GM19397 (cell line): Measurements from ENCODE around the gene ZNF530.
A peak's percentile ranks its signal among the peaks of the same experiment; 100 is the strongest.

Source experiments
- ATAC-seq: cut with Tn5 transposase; IDR thresholded peaks from one replicate; pipeline ENCODE4 v1.9.1; 2021; ENCODE audit warnings: mild to moderate bottlenecking, moderate library complexity; ENCODE audit not compliant: unreplicated experiment

The ZNF530 gene

GRCh38 chr19:57613941-57614743 lies 14.5 kb downstream of the ZNF530 start, which contains the start of gene ZNF134:
Gene ZNF134, plus strand, starts transcription at chr19:57614242. Its CDS starts 5,227 bp downstream, at chr19:57619469.
- ATAC-seq, result peak; percentile 99

DNA sequence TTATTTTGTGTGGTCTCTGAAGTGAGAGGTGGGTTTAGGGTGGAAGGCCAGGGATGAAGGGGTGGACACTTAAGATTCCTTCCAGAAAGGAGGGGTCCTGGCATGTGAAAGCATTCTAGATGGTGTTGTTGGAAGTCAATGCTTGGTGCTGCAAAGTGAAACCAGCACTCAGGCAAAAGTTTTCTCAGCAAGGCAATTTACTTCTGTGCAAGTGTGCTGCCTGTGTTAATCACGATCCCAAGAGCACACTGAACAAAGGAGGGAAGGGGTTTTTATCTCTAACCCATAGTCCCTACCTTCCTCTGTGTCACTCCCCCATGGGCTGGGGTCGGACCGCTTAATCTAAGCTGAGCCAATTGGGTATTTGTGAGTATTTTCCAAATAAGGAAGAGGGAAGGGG lies 15.7 kb downstream of the ZNF530 start:
- no peak for ATAC-seq

- ATAC-seq, result no peak
These were observed 21.1 kb downstream of the ZNF530 start for GRCh38 chr19:57620673-57621348.

DNA sequence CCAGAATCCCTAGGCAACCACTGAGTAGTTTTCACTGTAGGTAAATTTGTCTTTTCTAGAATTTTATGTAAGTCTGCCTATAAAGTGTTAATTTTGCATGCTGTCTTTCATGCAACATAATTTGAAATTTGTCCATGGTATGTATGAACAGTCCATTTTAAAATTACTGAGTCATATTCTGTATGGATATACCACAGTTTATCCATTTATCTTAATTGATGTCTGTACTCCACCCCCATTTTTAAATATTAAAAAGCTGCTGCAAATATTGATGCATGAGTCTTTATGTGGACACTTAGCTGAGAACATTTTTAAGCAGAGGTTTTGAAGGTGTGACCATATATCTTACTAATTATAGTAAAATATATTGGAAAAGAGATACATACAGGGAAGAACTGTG lies 23.4 kb downstream of the ZNF530 start:
- ATAC-seq, result no peak

DNA sequence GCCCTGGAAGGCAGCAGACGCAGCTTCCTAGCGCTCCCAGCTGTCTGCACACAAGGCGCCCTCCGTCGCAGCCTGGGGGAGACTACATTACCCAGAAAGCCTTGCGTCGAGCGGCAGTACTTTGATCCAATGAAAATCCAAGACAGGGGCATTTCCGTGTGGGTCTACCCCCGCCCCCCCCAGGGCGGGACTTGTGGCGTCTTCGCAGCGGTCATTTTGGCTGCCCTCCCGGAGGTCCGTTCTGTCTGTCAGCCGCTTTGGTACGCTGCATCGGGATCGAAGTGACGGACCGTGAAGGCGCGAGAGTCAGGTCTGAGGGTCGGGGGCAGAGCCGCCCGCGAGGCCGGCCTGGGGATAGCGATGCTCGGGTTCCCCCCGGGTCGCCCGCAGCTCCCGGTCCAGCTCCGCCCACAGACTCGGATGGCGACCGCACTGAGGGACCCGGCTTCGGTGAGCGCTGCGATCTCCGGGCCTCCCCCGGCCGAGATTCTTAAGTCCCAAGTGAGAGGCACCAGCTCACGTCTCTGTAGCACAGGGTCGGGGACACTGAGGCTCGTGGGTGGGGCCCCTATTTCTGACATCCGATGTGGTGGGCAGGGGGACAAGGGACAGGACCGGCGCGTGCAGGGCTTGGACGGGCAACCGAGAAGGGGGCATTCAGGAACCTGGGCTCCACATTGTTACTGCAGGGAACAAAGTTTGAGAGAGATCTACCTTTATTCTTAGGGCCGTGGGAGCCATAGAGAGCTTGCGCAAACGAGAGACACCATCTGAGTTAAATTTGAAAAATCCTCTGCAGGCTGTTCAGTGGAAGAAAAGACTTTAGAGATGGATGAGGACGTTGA lies 33.5 kb downstream of the ZNF530 start, which contains the start of gene ZNF211:
Gene ZNF211 (plus strand): TSS at position 182 of the 845 bp plus-strand sequence. CDS start 179 bp downstream, at position 361.
- ATAC-seq, result peak; percentile 97

DNA sequence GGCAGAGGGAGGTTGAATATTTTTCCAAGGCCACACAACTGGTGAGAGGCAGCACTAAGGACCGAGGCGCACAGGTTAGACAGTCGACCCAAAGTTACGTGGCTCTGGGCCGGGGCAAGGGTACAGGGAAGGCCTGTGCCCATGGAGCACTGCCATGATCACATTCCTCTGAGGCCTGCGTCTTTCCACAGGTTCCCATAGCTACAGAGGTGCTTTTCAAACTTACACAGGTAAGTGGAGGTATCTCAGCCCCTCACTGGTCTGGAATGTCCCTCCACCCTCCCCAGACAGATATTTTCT lies 34.1 kb downstream of the ZNF530 start:
- ATAC-seq, result no peak

DNA sequence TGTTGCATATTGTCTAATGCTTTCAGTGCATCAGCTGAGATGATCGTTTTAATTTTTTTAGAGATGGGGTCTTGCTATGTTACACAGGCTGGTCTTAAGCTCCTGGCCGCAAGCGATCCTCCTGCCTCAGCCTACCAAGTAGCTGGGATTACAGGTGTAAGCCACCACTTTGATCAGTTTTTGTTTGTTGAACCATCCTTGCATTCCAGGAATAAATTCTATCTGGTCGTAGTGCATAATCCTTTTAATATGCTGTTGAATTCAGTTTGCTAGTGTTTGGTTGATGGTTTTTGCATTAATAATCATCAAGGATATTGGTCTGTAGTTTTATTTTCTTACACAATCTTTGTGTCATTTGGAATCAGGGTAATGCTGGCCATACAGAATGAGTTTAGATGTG lies 37.7 kb downstream of the ZNF530 start:
- ATAC-seq, result no peak

DNA sequence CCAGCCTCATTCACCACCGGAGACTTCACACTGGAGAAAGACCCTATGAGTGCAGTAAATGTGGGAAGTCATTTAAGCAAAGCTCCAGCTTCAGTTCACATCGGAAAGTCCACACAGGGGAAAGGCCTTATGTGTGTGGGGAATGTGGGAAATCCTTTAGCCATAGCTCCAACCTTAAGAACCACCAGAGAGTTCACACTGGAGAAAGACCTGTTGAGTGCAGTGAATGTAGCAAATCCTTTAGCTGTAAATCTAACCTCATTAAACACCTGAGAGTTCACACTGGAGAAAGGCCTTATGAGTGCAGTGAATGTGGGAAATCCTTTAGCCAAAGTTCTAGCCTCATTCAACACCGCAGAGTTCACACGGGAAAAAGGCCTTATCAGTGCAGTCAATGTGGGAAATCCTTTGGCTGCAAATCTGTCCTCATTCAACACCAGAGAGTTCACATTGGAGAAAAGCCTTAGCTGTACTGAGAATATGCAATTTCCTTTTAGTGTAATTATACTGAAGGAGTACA lies 42.1 kb downstream of the ZNF530 start:
- no peak for ATAC-seq

- no peak for ATAC-seq
These were observed 42.8 kb downstream of the ZNF530 start for GRCh38 chr19:57642396-57643046.

- no peak for ATAC-seq
These were observed 44.0 kb downstream of the ZNF530 start for GRCh38 chr19:57643734-57644133.

DNA sequence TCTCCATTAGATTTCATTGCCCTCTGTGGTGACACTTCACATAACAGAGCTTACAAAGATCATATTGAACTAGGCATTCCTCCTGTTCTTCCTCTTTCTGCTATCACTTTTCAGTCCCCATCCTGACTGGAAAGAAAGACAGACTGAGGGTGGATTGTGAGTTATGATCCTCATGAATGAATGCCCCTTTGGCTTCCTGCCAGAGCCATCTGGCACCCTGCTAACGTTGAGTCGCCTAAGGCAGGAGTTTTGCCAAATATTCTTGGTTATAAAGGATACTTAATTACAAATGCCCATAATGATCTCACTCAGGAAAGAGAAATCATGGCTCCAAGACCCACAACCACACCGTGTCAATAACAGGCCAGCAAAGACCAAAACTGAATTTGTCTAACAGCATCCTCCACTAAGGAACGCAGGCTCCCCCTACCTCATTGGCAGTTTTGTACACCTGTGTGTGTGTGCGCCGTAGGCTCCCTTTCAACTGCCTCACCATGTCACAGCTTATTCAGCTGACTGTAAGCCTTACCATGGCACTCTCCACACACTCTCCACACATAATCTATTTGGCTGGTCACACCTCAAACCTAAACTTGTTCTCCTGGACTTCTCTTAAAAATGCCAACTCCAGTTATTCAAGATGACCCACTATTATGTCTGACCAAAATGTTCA lies 48.8 kb downstream of the ZNF530 start:
- no peak for ATAC-seq

GRCh38 chr19:57651654-57651996 lies 51.9 kb downstream of the ZNF530 start:
- no peak for ATAC-seq

DNA sequence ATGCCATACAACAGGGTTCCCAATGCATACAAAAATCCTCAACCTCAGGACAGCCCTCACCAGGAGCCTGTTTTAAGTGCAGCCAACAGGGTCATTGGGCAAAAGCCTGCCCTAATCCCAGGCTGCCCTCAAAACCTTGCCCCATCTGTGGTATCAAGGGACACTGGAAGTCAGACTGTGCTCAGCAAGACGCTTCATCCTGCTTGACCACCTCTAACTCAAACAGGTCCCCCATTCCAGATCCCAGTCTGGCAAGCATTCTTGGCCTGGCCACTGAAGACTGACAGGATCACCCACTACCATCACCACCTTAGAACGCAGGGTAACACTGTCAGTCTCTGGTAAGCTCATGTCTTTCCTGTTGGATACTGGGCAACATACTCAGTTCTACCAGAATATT lies 54.0 kb downstream of the ZNF530 start:
- no peak for ATAC-seq

DNA sequence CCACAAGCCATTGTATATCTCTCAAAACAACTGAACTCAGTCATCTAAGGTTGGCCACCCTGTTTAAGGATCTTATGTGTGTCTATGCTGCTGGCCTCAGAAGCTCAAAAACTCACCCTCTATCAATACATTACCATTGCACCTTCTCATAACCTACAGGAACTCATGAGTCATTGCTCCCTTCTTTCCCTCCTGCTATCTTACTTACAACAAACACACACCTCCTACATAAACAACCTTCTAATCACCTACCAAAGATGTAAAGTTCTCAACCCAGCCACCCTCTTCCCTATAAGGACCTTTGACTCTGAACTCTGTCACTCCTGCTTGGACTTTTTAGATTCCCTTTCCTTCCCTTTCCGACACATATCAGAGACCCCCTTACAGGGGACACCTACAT lies 55.8 kb downstream of the ZNF530 start:
- ATAC-seq, result no peak

GRCh38 chr19:57656346-57656745 lies 56.7 kb downstream of the ZNF530 start:
- ATAC-seq, result no peak
